NOMO-1 treated with DMSO at 0.1 percent for 48 hours (cell line): ENCODE measurements around the gene PRKD3.

ENCODE experiments used
- DNase-seq: peaks from one replicate; lab custom pipeline; 2025; ENCODE audit not compliant: unreplicated experiment; lab: John Stamatoyannopoulos, UW

Gene PRKD3

GRCh38 chr2:37343537-37344434 lies 19.2 kb upstream of the PRKD3 start:
- no peak for DNase-seq

GRCh38 chr2:37342591-37343220 lies 18.1 kb upstream of the PRKD3 start:
- no peak for DNase-seq

GRCh38 chr2:37340637-37341036 lies 16.0 kb upstream of the PRKD3 start:
- no peak for DNase-seq

- DNase-seq = no peak
Observed at GRCh38 chr2:37338933-37339332, 14.3 kb upstream of the PRKD3 start.

- no peak for DNase-seq
Observed at GRCh38 chr2:37337620-37338280, 13.1 kb upstream of the PRKD3 start.

- DNase-seq = no peak
Observed at GRCh38 chr2:37335604-37336003, 11.0 kb upstream of the PRKD3 start.

- no peak for DNase-seq
Observed at GRCh38 chr2:37333256-37333655, 8.6 kb upstream of the PRKD3 start.

- DNase-seq = no peak
Observed at GRCh38 chr2:37332560-37332959, 7.9 kb upstream of the PRKD3 start.

GRCh38 chr2:37330681-37331080 lies 6.0 kb upstream of the PRKD3 start:
- DNase-seq = peak; percentile 19

GRCh38 chr2:37326866-37327634 lies 2.4 kb upstream of the PRKD3 start:
- DNase-seq = no peak

- no peak for DNase-seq
Observed at GRCh38 chr2:37326285-37326684, 1.7 kb upstream of the PRKD3 start.

- DNase-seq = no peak
Observed at GRCh38 chr2:37325625-37326071, 1.0 kb upstream of the PRKD3 start.

- DNase-seq = peak; percentile 59
Observed at GRCh38 chr2:37324536-37324785, 172 bp downstream of the PRKD3 start.

GRCh38 chr2:37323781-37324535 lies 675 bp downstream of the PRKD3 start:
- DNase-seq = no peak

GRCh38 chr2:37323176-37323780 lies 1.4 kb downstream of the PRKD3 start:
- no peak for DNase-seq

GRCh38 chr2:37322368-37322767 lies 2.3 kb downstream of the PRKD3 start:
- no peak for DNase-seq

GRCh38 chr2:37321029-37321682 lies 3.5 kb downstream of the PRKD3 start:
- no peak for DNase-seq

GRCh38 chr2:37319754-37320609 lies 4.7 kb downstream of the PRKD3 start:
- no peak for DNase-seq

- peak; percentile 76 for DNase-seq
Observed at GRCh38 chr2:37318401-37318800, 6.2 kb downstream of the PRKD3 start.
